GM20000 (cell line): ENCODE results near the gene SHROOM2.
"Not testable (repeated sequence)": the region's sequence is repeated elsewhere in the genome, so short reads cannot be mapped to it uniquely, and the experiment has no call there.

ENCODE experiments used
- DNase-seq: peaks from one replicate; pipeline ENCODE4 v3.0.0; 2012; ENCODE audit warnings: low spot score
- TF ChIP-seq, protein P1 (sequence below): IDR thresholded peaks from 2 replicates; pipeline ENCODE4 v1.5.1; 2012; ENCODE audit warnings: mild to moderate bottlenecking, control low read depth; ENCODE audit errors: extremely low read depth, missing control alignments

SHROOM2 gene

DNA sequence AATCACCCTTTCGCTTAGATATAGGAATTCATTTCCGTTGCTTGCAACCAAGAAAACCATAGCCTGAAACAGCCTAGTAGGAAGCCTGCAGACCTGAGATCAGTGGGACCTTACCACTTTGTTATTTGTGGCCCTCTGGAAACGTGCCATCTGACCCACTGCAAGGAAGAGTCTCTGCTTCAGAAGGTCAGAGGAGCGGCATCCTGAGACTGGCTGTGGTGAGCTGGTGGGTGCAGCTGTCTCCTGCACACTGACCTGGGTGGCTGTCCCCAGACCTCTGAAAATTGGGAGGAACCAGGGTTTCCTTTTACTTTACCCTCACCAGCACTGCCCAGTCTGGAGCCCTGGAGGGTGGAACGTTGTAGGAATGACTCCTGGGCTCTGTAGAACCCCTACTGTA lies 18.2 kb downstream of the SHROOM2 start:
- TF ChIP-seq, protein P1, sequence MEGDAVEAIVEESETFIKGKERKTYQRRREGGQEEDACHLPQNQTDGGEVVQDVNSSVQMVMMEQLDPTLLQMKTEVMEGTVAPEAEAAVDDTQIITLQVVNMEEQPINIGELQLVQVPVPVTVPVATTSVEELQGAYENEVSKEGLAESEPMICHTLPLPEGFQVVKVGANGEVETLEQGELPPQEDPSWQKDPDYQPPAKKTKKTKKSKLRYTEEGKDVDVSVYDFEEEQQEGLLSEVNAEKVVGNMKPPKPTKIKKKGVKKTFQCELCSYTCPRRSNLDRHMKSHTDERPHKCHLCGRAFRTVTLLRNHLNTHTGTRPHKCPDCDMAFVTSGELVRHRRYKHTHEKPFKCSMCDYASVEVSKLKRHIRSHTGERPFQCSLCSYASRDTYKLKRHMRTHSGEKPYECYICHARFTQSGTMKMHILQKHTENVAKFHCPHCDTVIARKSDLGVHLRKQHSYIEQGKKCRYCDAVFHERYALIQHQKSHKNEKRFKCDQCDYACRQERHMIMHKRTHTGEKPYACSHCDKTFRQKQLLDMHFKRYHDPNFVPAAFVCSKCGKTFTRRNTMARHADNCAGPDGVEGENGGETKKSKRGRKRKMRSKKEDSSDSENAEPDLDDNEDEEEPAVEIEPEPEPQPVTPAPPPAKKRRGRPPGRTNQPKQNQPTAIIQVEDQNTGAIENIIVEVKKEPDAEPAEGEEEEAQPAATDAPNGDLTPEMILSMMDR = no peak
- no peak for DNase-seq

DNA sequence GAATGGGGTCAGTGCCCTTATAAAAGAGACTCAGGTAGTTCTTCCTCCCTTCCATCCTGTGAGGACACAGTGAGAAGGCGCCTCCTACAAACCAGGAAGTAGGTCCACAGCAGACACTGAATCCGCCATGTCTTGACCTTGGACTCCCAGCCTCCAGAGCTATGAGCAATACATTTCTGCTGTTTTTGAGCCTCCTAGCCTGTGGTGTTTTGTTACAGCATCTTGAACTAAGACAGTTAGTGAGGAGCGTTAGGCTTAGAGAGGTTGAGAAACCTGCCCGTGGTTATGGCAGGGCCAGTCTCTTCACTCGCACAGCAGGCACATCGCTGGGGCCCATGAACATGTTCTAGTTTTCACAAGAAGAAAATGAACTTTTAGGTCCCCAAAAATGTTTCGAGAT lies 19.7 kb downstream of the SHROOM2 start:
- no peak for DNase-seq
- TF ChIP-seq, protein P1 = no peak

DNA sequence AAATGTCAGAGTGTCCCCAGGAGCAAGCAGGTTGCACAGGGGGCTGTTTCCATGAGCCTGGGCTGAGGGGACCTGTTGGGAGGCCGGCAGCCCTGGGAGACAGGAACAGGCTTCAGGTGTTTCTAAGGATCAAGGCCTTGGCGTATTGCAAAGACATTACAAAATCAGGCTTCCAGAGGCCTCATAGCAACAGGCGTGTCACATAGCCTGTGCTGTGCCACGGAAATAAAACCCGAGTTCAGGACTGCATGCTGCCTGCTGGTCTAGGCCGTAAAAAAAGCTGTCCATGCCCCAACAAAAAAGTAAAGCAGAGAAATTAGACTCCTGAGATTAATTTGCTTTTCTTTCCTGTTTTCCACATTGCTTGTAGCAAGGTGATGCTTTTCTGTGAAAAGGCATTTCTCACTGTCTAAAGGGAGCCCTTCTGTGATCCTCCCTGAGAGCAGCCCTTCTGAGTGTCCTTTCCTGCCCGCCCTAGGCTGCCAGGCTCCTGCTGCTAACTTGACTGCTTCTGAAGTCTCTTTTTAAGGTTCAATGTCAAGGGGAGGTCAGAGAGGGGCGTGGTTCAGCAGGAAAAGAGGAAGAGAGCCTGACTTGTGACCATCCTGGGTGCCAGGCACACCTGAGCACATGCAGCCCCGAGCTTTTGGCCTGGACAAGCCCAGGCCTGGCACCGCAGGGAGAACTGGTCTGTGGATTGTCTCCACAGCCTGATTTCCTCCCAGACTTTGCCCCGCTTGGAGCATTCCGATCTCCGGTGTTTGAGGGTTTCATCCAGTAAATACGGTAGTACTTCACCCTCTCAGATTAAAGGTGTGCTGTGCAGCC lies 21.3 kb downstream of the SHROOM2 start:
- DNase-seq = no peak
- TF ChIP-seq, protein P1 = no peak

DNA sequence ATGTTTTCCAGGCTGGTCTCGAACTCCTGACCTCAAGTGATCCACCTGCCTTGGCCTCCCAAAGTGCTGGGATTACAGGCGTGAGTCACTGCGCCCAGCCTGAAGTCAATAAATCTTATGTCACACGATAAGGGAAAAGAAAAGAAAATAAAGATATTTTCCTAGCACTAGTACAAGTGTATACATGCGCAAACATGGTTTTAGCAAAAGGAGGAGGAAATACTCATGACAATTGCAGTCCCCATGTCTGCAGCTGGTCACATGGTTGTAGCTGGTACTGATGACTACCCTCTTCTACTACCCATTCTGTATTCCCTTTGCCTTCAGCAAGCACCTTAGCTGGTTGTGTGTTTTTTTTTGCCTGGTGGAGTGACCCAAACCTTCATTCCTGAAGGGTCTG lies 23.6 kb downstream of the SHROOM2 start:
- DNase-seq = not testable (repeated sequence)

DNA sequence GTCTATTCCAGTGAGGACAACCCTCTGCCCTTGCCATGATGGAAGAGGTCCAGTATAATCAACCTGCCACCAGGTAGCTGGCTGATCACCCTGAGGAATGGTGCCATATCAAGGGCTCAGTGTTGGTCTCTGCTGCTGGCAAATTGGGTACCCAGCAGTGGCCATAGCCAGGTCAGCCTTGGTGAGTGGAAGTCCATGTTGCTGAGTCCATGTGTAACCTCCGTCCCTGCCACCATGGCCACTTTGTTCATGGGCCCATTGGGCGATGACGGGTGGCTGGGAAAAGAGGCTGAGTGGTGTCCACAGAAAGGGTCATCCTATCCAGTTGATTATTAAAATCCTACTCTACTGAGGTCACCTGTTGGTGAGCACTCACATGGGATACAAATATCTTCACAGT lies 24.9 kb downstream of the SHROOM2 start:
- not testable (repeated sequence) for DNase-seq

DNA sequence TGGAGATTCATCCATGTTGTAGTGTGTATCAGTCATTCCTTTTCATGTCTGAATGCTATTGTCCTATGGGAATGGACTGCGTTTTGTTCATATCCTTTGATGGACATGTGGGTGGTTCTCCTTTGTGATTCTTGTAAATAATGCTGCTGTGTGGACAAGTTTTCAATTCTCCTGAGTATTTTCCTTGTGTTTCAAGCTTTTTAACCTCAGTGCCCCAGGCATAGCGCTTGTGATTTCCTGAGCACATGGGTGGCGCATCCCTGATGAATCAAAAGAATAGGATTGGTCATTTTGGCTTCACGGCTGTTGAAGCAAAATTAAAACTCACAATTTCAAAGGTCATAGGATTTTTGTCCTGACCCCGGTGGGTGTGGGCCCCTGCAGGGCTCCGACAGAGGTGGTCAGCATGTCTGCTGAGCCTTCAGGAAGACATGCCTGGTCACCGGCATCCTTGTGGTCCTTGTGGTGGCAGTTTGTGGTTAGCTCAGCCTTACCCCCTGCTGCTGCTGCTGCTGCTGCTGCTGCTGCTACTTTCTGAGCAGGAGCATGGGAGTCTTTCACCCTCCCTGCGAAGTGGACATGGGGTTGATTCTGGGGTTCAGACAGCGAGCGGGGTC lies 30.0 kb downstream of the SHROOM2 start:
- no peak for DNase-seq
- TF ChIP-seq, protein P1 = no peak

DNA sequence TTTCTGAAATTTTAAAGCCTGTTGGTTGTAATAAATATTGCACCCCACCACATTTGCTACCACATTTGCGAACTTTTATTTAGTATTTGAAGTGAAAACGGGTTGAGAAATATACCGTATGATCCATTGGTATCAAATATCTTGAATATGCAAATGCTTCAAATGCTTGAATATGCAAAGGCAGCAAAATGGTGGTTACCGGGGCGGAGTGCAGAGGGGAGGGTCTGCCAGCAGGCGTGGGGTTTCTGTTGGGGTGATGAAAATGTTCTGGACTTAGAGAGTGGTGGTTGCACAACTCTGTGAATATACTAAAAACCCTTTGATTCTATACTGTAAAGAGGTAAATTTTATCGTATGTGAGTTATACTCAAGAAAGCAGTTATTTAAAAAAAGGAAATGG lies 35.3 kb downstream of the SHROOM2 start:
- DNase-seq = no peak
- TF ChIP-seq, protein P1 = no peak

DNA sequence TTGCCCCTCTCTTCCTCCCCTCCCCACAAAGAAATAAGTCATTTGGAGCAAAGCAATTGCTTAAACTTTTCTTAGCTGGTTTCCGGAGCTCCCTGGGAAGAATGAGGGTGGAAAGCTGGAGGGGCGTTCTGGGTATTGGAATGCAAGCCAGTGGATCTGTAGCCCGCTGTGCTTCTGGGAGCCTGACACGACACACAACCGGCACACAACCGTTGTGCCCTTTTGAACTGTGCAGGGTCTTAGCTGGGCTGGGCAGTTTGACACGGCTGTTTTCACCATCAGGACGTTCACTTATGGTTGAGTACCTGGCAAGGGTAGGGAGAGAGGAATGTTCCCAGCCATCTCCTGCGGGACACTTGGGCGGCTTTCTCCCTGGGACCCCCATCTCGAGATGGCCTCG lies 38.3 kb downstream of the SHROOM2 start:
- TF ChIP-seq, protein P1 = no peak
- DNase-seq = no peak
